GM15510 (cell line): ENCODE results near the gene FZR1.

Experiments
- POLR2A ChIP-seq: IDR thresholded peaks from 3 replicates; pipeline ENCODE4 v1.6.1; 2011; ENCODE audit warnings: borderline replicate concordance; ENCODE audit not compliant: insufficient read length; ENCODE audit errors: extremely low read depth

FZR1 gene

DNA sequence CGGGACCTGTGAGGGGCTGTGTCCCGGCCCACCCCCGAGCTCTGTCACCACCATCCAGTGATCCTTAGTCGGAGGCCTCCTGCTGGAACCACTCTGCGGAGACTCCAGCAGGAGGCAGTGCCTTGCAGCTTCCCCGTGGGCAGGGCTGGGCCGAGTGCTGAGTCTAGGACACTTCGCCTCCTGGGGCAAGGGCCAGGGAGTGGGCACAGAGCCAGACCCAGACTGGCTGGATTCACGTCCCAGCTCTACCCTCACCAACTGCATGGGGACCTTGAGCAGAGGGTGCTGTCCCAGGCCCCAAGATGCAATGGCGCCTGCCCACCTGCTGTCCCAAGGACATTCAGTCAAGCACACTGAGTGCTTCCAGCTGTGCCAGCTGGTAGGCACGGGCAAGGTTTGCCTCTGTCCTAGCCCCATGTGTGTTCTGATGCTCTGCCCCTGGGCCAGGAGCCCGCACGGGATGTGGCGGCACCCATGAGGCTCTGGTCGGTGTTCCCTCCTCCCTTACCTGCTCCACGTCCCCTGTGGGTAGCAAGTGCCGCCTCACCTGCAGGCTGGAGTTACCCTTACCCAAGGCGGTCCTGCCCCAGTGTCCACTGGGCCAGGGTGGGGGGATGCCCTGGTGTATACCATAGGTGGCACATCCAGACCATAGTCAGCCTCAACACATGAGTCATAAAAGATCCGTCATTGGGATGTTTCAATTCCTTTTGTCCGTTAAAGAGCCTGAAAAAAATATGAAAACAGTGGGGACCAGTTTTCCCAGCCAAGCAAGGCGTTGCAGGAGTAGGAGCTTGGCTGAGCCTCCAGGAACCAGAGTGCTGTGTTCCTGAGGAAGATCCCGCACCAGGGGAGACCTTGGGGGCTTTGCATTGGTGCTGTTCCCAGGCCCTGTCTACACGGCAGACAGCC lies 7.4 kb downstream of the FZR1 start:
- no peak for TF ChIP-seq POLR2A

DNA sequence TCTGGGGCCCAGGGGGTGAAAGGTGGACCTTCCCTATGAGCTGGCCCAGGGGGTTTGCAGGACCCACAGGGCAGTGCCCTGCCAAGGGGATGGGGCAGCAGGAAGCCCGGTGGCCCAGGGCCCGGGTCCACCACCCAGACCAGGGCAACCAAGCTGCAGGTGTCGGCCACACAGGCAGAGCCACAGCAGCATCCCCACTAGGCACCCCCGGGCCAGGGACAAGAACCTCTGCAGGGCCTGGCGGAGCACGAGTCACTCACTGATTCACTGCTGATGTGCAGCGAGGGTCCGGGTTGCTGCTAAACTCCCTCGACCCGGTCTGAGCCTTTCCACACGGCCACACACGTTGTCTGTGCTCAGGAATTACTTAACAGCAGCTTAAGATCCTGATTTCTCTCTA lies 8.8 kb downstream of the FZR1 start:
- TF ChIP-seq POLR2A: no peak

GRCh38 chr19:3515891-3516422 lies 9.8 kb downstream of the FZR1 start:
- no peak for TF ChIP-seq POLR2A

DNA sequence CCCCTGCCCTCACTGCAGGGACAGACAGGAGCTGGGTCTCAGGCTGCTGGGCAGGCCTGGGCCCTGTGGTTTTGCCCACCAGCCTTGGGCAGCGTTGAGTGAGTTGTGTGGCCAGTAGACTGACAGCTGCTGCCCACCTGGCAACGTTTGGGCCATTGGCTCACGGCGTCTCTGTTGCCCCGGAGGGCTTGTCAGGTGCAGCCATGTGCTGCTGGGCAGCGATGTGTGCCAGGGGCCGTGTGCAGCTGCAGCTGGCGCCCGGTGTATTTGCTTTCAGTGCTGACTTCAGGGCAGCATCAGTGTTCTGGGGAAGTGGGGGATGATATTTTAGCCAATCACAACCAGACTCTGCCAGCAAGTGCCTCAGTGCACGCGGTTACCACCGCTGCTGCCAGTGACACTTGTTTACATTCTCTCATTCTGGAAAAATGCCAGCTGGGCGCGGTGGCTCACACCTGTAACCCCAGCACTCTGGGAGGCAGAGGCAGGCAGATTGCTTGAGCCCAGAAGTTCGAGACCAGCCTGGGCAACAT lies 10.6 kb downstream of the FZR1 start:
- TF ChIP-seq POLR2A: no peak

DNA sequence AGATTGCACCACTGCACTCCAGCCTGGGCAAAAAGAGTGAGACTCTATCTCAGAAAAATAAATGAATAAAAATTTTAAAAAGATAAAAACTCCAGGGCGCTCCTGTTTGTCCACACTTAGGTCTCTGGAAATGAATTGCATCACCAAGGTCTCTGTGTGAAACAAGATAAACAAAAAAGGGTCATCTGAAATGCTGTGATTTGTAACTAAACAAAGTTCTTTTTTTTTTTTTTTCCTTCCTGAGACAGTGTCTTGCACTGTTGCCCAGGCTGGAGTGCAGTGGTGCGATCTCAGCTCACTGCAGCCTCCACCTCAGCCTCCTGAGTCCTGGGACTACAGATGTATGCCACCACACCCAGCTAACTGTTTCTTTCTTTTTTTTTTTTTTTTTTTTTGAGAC lies 11.5 kb downstream of the FZR1 start:
- TF ChIP-seq POLR2A: no peak

GRCh38 chr19:3518255-3518654 lies 12.1 kb downstream of the FZR1 start:
- no peak for TF ChIP-seq POLR2A

GRCh38 chr19:3518659-3519058 lies 12.5 kb downstream of the FZR1 start:
- TF ChIP-seq POLR2A: no peak

DNA sequence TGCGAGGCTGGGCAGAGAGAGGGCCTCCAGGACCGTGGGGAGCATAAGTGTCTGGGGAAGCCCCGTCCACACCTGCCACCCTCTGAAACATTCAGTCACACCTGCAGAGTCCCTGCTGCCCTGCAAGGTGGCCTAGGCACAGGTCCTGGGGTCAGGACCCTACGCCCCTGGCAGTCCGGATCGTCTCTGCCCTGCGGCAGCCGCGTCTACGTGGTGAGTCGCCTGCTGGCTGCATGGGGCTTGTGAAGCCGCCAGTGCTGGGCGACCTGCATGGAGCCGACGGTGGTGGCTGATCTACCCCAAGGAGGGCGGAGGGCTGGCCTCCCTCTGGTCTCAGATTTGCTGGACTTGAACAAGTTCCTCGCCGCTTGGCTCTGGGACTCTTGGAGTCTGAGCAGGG lies 13.0 kb downstream of the FZR1 start:
- no peak for TF ChIP-seq POLR2A

DNA sequence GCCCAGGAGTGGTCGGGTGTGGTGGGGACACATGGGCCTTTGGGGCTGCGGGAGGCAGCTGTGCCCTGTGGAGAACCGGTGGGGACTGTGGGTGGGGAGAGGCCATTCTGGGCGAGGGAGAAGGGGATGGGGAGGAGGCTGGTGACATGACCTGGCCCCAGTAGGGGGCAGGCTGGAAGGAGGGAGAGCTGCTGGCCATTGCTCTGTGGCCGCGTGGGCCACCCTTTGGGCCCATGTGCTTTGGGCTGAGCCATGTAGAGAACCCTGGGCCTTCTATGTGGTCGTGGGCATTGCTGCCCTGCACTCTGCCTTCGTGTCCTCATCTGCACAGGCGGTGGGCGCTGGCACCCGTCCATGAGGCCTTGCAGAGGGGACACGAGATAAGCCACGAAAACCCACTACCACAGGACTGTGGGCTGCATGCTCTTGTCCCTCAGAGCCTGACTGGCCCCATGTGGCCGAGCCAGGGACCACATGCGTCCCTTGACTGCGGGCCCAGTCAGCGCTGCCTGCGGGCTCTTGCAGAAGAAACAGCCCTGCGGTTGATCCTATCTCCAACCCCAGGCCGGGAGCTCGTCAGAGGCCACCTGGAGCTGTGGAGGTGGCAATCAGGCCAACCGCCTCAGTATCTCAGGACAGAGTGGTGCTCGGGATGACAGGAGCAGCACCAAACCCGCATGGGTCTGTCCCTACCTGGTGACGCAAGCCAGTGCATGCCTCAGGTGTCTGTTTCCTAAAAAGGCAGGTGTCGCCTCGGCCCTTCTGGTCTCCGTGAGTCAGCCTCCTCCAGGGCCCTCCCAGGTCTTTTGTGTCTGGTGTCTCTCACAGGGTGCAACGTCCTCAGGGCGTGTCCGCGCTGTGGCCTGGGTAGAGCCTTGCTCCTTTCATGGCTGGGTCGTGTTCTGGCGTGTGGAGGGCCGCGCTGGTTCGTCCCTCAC lies 14.3 kb downstream of the FZR1 start:
- TF ChIP-seq POLR2A: no peak

DNA sequence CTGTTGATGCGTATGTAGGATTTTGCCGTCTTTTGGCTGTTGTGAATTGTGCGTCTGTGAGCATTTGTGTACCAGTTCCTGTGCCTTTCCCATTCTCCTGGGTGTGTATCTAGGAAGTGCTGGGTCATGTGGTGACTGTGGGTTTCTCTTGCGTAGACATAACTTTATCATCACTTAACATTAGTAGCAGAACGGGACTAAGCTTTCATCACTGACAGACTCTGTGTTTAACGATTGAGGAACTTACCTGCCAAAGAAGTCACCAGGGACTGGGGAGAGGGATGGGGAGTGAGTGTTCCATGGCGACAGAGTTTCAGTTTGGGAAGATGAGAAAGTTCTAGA lies 15.0 kb downstream of the FZR1 start:
- TF ChIP-seq POLR2A: no peak

GRCh38 chr19:3522421-3523360 lies 16.6 kb downstream of the FZR1 start:
- TF ChIP-seq POLR2A: no peak

DNA sequence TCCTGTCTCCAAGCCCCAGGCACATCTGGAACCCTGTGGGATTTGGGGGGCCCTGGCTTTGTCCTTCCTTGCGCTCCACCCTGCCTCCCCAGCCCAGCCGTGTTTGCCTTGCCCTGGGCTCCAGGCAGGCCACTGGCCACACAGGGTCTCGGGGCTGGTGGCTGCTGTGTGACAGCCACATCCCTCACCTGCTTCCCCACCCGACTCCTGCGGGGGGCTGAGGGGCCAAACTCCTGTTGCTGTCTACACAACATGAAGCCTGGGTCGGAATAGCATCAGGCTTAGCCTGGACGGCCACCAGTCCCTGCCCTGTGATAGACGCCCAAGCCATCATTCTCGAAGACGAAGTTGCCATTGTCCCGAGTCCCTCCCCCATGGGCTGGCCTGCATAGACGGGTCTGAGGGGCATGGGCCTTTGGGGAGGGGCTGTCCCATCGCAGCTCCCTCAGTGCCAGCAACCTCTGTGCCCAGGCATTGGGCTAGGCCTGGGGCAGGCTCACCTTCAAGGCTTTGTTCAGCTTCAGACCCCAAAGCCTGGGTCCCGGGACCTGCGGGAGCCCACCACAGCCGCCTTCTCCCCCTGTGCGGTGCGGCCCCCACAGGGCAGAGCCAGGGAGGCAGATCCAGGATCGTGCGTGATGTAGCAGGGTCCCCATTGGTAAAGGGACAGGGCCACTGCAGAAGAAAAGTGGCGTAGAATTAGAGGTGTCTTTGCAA lies 17.4 kb downstream of the FZR1 start:
- TF ChIP-seq POLR2A: no peak

DNA sequence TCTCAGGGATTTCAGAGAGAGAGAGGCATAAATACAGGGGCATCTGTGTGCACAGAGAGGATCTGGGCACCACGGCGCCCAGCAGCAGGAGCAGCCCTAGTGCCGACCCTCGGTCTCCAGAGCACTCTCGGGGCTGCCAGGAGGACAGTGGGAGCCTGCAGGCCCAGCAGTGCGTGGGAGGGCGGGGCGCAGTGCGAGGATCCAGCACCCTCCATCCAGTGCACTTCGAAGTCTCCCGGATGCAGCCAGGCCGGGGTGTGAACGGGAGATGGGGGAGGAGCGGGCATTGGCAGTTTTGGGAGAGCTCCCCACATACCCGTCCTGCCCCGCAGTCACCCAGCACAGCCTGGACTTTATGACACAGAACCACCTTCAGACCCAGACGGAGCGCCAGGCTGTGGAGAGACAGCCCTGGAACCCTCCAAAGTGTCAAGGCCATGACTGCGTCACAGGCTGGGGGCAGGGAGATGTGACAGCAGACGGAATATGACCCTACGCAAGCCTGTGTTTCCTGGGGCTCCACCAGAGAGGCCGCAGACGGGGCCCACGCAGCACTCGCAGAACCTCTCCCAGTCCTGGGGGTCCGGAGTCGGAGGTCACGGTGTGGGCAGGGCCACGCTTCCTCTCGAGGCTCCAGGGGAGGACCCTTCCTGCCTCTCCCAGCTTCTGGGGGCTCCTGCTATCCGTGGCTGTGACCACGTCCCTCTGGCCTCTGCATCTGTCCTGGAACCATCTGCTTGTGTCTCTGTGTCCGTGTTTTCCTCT lies 18.1 kb downstream of the FZR1 start:
- no peak for TF ChIP-seq POLR2A

DNA sequence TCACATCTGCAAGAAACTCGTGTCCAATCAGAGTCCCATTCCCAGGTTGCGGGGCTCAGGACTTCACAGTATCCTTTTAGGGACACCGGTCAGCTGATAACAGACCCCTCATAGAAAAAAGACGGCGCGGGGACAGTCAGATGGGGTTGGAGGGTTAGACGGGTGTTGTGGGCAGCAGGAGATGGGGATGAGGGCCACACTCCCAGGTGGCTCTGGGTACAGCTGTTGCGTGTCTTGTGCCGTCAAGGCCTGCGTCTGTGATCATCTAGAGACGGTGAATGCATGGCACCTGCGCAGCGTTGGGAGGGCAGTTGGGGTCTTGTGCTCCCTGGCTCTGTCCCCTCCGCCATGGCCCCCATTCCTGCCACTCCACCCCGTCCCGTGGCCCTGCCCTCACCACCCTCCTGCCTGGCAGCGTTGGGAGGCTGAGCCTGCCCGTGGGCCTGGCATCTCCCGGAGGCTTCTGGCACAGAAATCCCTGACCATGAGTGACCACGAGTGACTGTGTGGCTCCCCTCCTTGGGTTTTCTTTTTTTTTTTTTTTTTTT lies 18.9 kb downstream of the FZR1 start:
- no peak for TF ChIP-seq POLR2A
